Endothelial cell of umbilical vein (primary cell): ENCODE data around the gene SWT1. TPM values are rescaled to one million over a fixed set of nuclear protein-coding genes. Genes with fewer than 3 reads are reported as not detected.

Experiments
- BruUV-seq: library from RNA; stranded (reverse); fragments of 400-500 nt; replicated peaks from 2 replicates; lab custom pipeline; 2021; lab: Mats Ljungman, UMichigan
- CTCF ChIA-PET: fragments of 300-600, 350-600 bp; sonication (Branson Sonifier 250); formaldehyde crosslinking; loops from one replicate; lab custom pipeline; 2021; ENCODE audit warnings: antibody characterized with exemption, inconsistent platforms; lab: Charles Lee
- POLR2A ChIA-PET: fragments of 300-600, 350-600 bp; sonication (Branson Sonifier 250); formaldehyde crosslinking; loops from one replicate; lab custom pipeline; 2021; ENCODE audit warnings: antibody characterized with exemption, inconsistent platforms; lab: Charles Lee
- DNase-seq: peaks from one replicate; pipeline ENCODE4 v3.0.0-alpha.2; 2011; ENCODE audit warnings: low read depth, low spot score
- FAIRE-seq: peaks from 2 replicates; lab custom pipeline; 2011; peaks lifted over from hg19 to GRCh38; lab: Jason Lieb, UNC
- H2AFZ ChIP-seq: 2 replicates; pipeline ENCODE4 v1.6.0; 2012; ENCODE audit warnings: low read depth, low read length, control low read depth, inconsistent platforms
- H3K27ac ChIP-seq: 2 replicates; pipeline ENCODE4 v1.5.1; 2011; ENCODE audit warnings: low read depth, mild to moderate bottlenecking, control low read depth, low read length, moderate library complexity; ENCODE audit not compliant: insufficient read depth
- H3K27me3 ChIP-seq, 2 experiments: 2 replicates each; pipeline versions ENCODE4 v1.6.0 to v1.6.1; 2011; ENCODE audit warnings: low read length in 2 of 2, mixed read lengths in 1 of 2; ENCODE audit not compliant: control insufficient read depth in 2 of 2, insufficient read depth in 2 of 2
- H3K36me3 ChIP-seq, 2 experiments: 2 replicates in 1 of 2; 3 replicates in 1 of 2; pipeline ENCODE4 v1.5.1; 2011; ENCODE audit warnings: low read length in 2 of 2, mild to moderate bottlenecking in 1 of 2, moderate library complexity in 1 of 2; ENCODE audit not compliant: control insufficient read depth in 2 of 2, insufficient read depth in 2 of 2; ENCODE audit errors: extremely low read depth in 1 of 2
- H3K4me1 ChIP-seq: 3 replicates; pipeline ENCODE4 v1.5.1; 2011; ENCODE audit warnings: mild to moderate bottlenecking, low read length; ENCODE audit not compliant: control insufficient read depth, insufficient read depth; ENCODE audit errors: extremely low read depth
- H3K4me2 ChIP-seq: 2 replicates; pipeline ENCODE4 v1.6.1; 2011; ENCODE audit warnings: low read length, control low read depth, mixed read lengths; ENCODE audit not compliant: insufficient read depth
- H3K4me3 ChIP-seq, 3 experiments: fragments of 200-600 bp in 1 of 3; sonication (generic), shearing (Covaris generic) in 1 of 3; replicated peaks in 1 of 3; 2 replicates each; pipeline ENCODE4 v1.5.1; 2011 to 2016; ENCODE audit warnings: control low read depth in 3 of 3, low read length in 3 of 3, mild to moderate bottlenecking in 2 of 3, inconsistent platforms in 1 of 3, low read depth in 1 of 3, moderate library complexity in 1 of 3; ENCODE audit not compliant: insufficient read depth in 1 of 3
- H3K79me2 ChIP-seq: 2 replicates; pipeline ENCODE4 v1.6.0; 2012; ENCODE audit warnings: low read length, inconsistent platforms; ENCODE audit not compliant: control insufficient read depth, insufficient read depth
- H3K9ac ChIP-seq: replicated peaks from 2 replicates; pipeline ENCODE3; 2011; ENCODE audit warnings: low read length, control low read depth; ENCODE audit not compliant: insufficient read depth; ENCODE audit errors: extremely low read depth
- H3K9me1 ChIP-seq: replicated peaks from 3 replicates; pipeline ENCODE4 v1.6.0; 2011; ENCODE audit warnings: mild to moderate bottlenecking, low read length; ENCODE audit not compliant: control insufficient read depth, insufficient read depth; ENCODE audit errors: extremely low read depth
- H3K9me3 ChIP-seq: replicated peaks from 2 replicates; pipeline ENCODE4 v1.5.1; 2012; ENCODE audit warnings: low read length, inconsistent platforms; ENCODE audit not compliant: control insufficient read depth, insufficient read depth
- H4K20me1 ChIP-seq: replicated peaks from 2 replicates; pipeline ENCODE3; 2011; ENCODE audit warnings: mild to moderate bottlenecking, low read length; ENCODE audit not compliant: control insufficient read depth, insufficient read depth; ENCODE audit errors: extremely low read depth
- FOS ChIP-seq: IDR thresholded peaks from 2 replicates; pipeline ENCODE4 v1.6.1; 2011; ENCODE audit warnings: mild to moderate bottlenecking, low read length, moderate library complexity, borderline replicate concordance; ENCODE audit not compliant: insufficient read depth
- GATA2 ChIP-seq: IDR thresholded peaks from 2 replicates; pipeline ENCODE4 v1.7.0; 2011; ENCODE audit warnings: low read depth, mild to moderate bottlenecking, moderate library complexity, mixed read lengths, low read length; ENCODE audit not compliant: insufficient read length, insufficient read depth
- JUN ChIP-seq: IDR thresholded peaks from 2 replicates; pipeline ENCODE4 v1.6.1; 2011; ENCODE audit warnings: borderline replicate concordance, low read depth; ENCODE audit not compliant: insufficient read length, insufficient read depth
- MAX ChIP-seq: IDR thresholded peaks from 2 replicates; pipeline ENCODE4 v1.6.1; 2011; ENCODE audit not compliant: insufficient read depth, insufficient read length
- MYC ChIP-seq: IDR thresholded peaks from one replicate; pipeline ENCODE4 v1.6.1; 2011; ENCODE audit warnings: mild to moderate bottlenecking, low read depth, low read length
- POLR2A ChIP-seq: IDR thresholded peaks from 2 replicates; pipeline ENCODE4 v1.6.1; 2012; ENCODE audit warnings: low read depth, mild to moderate bottlenecking, control low read depth, low read length
- POLR2AphosphoS5 ChIP-seq: IDR thresholded peaks from 2 replicates; pipeline ENCODE4 v1.6.1; 2012; ENCODE audit warnings: low read depth, mild to moderate bottlenecking, control low read depth, low read length, moderate library complexity; ENCODE audit not compliant: insufficient read depth
- dilution Hi-C: fragments of 300-500 bp; cut with MboI; formaldehyde crosslinking; loops from one replicate; pipeline ENCODE4 v1.15.0; 2019; ENCODE audit warnings: low sequenced_read_pairs; ENCODE audit not compliant: extremely low pct_ligation_motif_present
- intact Hi-C: fragments of 100-400 bp; cut with micrococcal nuclease; formaldehyde crosslinking; loops from one replicate; pipeline ENCODE4 v1.10.0; 2022
- polyA plus RNA-seq, 4 experiments: library from polyadenylated mRNA; depleted of rRNA in 3 of 4; stranded (reverse) in 3 of 4; unstranded in 1 of 4; fragments of >200 nt; gene quantifications; 2 replicates each; pipeline versions ENCODE4 v1.2.1 to v1.2.3, GENCODE V29; 2011 to 2012; ENCODE audit warnings: missing spikeins in 1 of 4
- total RNA-seq: library from RNA; stranded (reverse); gene quantifications from 2 replicates; pipeline ENCODE4 v1.2.3, GENCODE V29; 2021
- TF ChIP-seq, protein P1 (sequence below), 2 donors: IDR thresholded peaks; 1 replicate in 1 of 2; 2 replicates in 1 of 2; pipeline ENCODE4 v1.5.1; 2011; ENCODE audit warnings: low read length in 2 of 2, mild to moderate bottlenecking in 2 of 2, moderate library complexity in 2 of 2, control low read depth in 1 of 2, inconsistent platforms in 1 of 2, low read depth in 1 of 2; ENCODE audit not compliant: insufficient read depth in 1 of 2; ENCODE audit errors: extremely low read depth in 1 of 2

SWT1 gene
- total and polyA plus RNA-seq, 2 donors (not counting 3 experiments of a cell fraction or from before 2014, with no cell fraction given), result 1.0 to 4.3 TPM

DNA sequence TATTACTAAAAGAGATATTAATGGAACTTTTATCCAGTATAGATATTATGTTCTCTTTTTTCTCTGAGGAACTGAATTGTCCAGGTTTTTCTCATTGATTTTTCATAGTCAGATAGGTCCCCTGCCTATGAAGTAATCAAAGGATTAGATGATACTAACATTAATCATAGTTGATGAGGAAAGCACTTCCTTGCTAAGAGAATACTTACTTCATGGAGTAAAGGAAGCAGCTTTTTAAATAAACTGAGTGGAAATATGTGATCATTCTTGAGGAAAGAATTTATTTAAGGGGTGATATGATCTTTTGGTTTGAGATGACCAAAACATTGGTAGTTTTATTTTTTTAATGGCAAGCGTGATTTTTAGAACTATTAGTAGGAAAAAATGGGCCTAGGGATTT, 58.9 kb downstream of the SWT1 start:
- H4K20me1 ChIP-seq, result no peaks in the 10 kb centered on the region
- H2AFZ ChIP-seq, result no peak overlapping the region
- no peak overlapping the region for H3K9ac ChIP-seq
- FAIRE-seq, result no peak
- no peak for TF ChIP-seq POLR2A
- TF ChIP-seq MAX, result no peak
- no peak for TF ChIP-seq JUN
- no peak for TF ChIP-seq FOS
- TF ChIP-seq POLR2AphosphoS5, result no peak
- TF ChIP-seq, protein P1, sequence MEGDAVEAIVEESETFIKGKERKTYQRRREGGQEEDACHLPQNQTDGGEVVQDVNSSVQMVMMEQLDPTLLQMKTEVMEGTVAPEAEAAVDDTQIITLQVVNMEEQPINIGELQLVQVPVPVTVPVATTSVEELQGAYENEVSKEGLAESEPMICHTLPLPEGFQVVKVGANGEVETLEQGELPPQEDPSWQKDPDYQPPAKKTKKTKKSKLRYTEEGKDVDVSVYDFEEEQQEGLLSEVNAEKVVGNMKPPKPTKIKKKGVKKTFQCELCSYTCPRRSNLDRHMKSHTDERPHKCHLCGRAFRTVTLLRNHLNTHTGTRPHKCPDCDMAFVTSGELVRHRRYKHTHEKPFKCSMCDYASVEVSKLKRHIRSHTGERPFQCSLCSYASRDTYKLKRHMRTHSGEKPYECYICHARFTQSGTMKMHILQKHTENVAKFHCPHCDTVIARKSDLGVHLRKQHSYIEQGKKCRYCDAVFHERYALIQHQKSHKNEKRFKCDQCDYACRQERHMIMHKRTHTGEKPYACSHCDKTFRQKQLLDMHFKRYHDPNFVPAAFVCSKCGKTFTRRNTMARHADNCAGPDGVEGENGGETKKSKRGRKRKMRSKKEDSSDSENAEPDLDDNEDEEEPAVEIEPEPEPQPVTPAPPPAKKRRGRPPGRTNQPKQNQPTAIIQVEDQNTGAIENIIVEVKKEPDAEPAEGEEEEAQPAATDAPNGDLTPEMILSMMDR (IDR thresholded peaks at IDR 0.05; ENCODE audit: extremely low read depth in 1 of 2, insufficient read depth in 1 of 2, low read depth in 1 of 2, low read length in 2 of 2), result no peak
- no peak for TF ChIP-seq MYC
- no peak for TF ChIP-seq GATA2
- H3K4me3 ChIP-seq, result no peak overlapping the region
- BruUV-seq, result no TSS peak
- dilution Hi-C loops (no loop called here), intact Hi-C loops (no loop called here)
- POLR2A ChIA-PET, result no interaction called here
- no peak overlapping the region for H3K4me2 ChIP-seq
- no peaks in the 10 kb centered on the region for H3K79me2 ChIP-seq
- no peaks in the 10 kb centered on the region for H3K27me3 ChIP-seq
- CTCF ChIA-PET, result interaction anchor here (1.1 to 1.5 kb wide), 5 partner anchors 12 to 465 kb away, joined by 3 to 5 read pairs (median 4); no protein-coding TSS in a partner anchor
- H3K9me1 ChIP-seq, result no peaks in the 10 kb centered on the region
- H3K27ac ChIP-seq, result no peak overlapping the region
- H3K9me3 ChIP-seq, result no peaks in the 10 kb centered on the region
- no peaks in the 10 kb centered on the region for H3K4me1 ChIP-seq
- DNase-seq, result no peak
- H3K36me3 ChIP-seq, result no peaks in the 10 kb centered on the region
